Neural crest cell (in vitro differentiated cells): ENCODE measurements around the gene SMCO2. TPM values are rescaled to one million over a fixed set of nuclear protein-coding genes. Genes with fewer than 3 reads are reported as not detected.

Source experiments
- DNase-seq: peaks from one replicate; pipeline ENCODE4 v3.0.0; 2021; ENCODE audit warnings: low read depth, mixed read lengths, low spot score
- H3K27ac Mint-ChIP-seq: one replicate; pipeline ENCODE4 v1.8.0; 2021; ENCODE audit warnings: mild to moderate bottlenecking, mixed read lengths; ENCODE audit not compliant: unreplicated experiment
- H3K27me3 Mint-ChIP-seq: 2 replicates; pipeline ENCODE4 v1.8.0; 2021; ENCODE audit warnings: low read depth, mild to moderate bottlenecking, mixed read lengths
- H3K36me3 Mint-ChIP-seq: 2 replicates; pipeline ENCODE4 v1.8.0; 2021; ENCODE audit warnings: low read depth, mild to moderate bottlenecking, mixed read lengths
- H3K4me1 Mint-ChIP-seq: 2 replicates; pipeline ENCODE4 v1.8.0; 2021; ENCODE audit warnings: mixed read lengths
- H3K4me3 Mint-ChIP-seq: one replicate; pipeline ENCODE4 v1.8.0; 2021; ENCODE audit warnings: mild to moderate bottlenecking, mixed read lengths
- H3K9me3 Mint-ChIP-seq: 2 replicates; pipeline ENCODE4 v1.8.0; 2021; ENCODE audit warnings: mixed read lengths
- total RNA-seq: library from RNA; stranded (reverse); gene quantifications from 2 replicates; pipeline ENCODE4 v1.2.1, GENCODE V29; 2021
- TF ChIP-seq, protein P1 (sequence below): fragments of 200-600 bp; sonication (generic); conservative IDR thresholded peaks from 2 replicates; pipeline ENCODE4 v1.5.0; 2021; ENCODE audit warnings: antibody characterized with exemption, mild to moderate bottlenecking

The SMCO2 gene
- total RNA-seq, 1 donor from 2014 or later, result not detected

DNA sequence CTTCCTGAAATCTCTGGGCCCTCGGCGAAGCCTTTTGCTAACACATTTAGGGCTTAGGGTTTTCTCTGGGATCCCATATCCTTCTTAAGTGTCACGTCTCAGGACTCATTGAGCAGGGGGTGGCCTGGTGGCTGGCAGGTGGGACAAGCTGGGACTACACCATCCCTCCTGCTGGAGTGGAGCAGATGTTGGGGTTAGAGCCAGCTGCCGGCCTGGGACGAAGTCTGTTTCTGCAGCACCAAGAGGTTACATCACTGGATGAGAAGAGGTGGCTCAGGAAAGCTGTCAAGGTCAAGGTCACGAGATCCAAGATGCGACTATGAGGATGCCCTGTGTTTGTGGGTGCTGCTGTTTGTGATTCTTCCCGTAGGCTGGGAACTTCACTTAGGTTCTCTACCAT lies 16.3 kb downstream of the SMCO2 start:
- TF ChIP-seq, protein P1, sequence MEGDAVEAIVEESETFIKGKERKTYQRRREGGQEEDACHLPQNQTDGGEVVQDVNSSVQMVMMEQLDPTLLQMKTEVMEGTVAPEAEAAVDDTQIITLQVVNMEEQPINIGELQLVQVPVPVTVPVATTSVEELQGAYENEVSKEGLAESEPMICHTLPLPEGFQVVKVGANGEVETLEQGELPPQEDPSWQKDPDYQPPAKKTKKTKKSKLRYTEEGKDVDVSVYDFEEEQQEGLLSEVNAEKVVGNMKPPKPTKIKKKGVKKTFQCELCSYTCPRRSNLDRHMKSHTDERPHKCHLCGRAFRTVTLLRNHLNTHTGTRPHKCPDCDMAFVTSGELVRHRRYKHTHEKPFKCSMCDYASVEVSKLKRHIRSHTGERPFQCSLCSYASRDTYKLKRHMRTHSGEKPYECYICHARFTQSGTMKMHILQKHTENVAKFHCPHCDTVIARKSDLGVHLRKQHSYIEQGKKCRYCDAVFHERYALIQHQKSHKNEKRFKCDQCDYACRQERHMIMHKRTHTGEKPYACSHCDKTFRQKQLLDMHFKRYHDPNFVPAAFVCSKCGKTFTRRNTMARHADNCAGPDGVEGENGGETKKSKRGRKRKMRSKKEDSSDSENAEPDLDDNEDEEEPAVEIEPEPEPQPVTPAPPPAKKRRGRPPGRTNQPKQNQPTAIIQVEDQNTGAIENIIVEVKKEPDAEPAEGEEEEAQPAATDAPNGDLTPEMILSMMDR, result no peak
- Mint-ChIP-seq H3K4me3 (no peak overlapping the region), H3K36me3 (no peaks in the 10 kb centered on the region), H3K4me1 (peaks cover 4% of the 10 kb centered on the region), H3K27me3 (no peaks in the 10 kb centered on the region), H3K27ac (no peak overlapping the region), H3K9me3 (no peaks in the 10 kb centered on the region)
- DNase-seq, result no peak

DNA sequence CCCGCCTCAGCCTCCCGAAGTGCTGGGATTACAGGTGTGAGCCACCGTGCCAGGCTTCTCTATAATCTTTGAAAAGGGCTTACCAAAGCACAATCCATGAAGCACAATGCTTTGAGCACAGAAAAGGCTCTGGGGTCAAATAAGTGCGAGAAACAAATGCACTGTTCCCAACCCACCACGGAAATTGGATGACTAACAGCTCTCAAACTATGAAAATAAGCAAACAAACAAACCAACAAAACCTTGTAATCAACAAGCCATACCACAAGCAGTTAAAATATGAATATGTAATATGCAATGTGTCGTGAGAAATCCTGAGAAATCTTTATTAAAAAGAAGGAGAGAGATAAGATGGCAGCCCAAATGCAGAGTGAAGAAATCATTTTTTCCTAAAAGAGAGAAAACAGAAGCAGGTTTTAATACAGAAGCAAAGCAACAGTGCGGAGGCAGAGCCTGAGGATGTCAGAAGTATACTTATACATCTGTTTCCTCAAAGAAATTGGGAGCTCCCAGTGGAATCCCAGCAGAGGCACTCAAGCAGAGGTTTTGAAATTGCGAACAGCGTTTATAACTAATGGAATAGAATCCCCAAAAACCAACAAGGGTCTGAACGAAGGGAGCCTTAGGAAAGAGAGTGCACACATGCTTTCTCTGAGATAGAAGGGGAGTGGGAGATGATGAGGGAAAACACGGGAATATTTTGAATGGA lies 17.1 kb downstream of the SMCO2 start:
- H3K36me3 Mint-ChIP-seq, result no peaks in the 10 kb centered on the region

DNA sequence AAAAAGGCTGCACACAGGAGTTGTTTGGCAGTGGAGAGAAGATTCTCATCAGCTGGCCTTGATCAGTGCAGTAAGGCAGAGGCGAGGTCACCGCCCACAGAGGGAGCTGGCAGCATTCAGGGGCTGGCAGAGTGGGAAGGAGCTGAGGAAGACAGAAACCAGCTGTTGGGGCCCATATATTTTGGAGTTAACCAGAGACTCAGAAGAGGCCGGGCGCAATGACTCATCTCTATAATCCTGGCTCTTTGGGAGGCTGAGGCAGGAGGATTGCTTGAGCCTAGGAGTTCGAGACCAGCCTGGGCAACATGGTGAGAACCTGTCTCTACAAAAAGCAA lies 17.7 kb downstream of the SMCO2 start:
- H3K27me3 Mint-ChIP-seq, result no peaks in the 10 kb centered on the region
- no peak overlapping the region for H3K4me3 Mint-ChIP-seq
- TF ChIP-seq, protein P1, result no peak
- DNase-seq, result no peak
- H3K9me3 Mint-ChIP-seq, result no peaks in the 10 kb centered on the region
- H3K36me3 Mint-ChIP-seq, result no peaks in the 10 kb centered on the region
- H3K27ac Mint-ChIP-seq, result no peak overlapping the region
- H3K4me1 Mint-ChIP-seq, result peaks cover 5% of the 10 kb centered on the region

More for the DNA sequence above, 17.1 kb downstream of the SMCO2 start:
- no peak for DNase-seq
- Mint-ChIP-seq H3K9me3 (no peaks in the 10 kb centered on the region), H3K4me1 (peaks cover 4% of the 10 kb centered on the region), H3K4me3 (no peak overlapping the region), H3K27me3 (no peaks in the 10 kb centered on the region), H3K27ac (no peak overlapping the region)
- TF ChIP-seq, protein P1, result no peak

DNA sequence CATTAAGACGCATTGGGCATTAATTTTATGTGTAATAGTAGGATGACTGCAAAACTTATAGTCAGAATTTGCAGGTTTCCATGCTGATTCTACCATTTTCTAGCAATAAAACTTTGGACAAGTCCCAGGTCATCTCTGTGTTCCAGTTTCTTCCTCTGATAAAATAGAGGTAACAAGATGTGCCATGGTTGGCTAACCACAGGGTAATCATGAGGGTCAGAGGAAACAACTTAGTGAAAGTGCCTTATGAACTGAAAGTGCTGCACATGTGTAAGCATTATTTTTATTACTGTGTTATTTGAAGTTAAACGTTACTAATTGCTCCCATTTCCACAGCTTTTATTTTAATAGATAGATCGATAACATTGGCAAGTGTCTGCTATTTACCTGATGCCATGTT lies 21.1 kb downstream of the SMCO2 start:
- TF ChIP-seq, protein P1, result no peak
- H3K4me3 Mint-ChIP-seq, result no peak overlapping the region
- no peaks in the 10 kb centered on the region for H3K36me3 Mint-ChIP-seq
- no peak for DNase-seq
- no peak overlapping the region for H3K27ac Mint-ChIP-seq
- H3K27me3 Mint-ChIP-seq, result no peaks in the 10 kb centered on the region
- peaks cover 11% of the 10 kb centered on the region for H3K4me1 Mint-ChIP-seq
- H3K9me3 Mint-ChIP-seq, result peaks cover 2% of the 10 kb centered on the region

DNA sequence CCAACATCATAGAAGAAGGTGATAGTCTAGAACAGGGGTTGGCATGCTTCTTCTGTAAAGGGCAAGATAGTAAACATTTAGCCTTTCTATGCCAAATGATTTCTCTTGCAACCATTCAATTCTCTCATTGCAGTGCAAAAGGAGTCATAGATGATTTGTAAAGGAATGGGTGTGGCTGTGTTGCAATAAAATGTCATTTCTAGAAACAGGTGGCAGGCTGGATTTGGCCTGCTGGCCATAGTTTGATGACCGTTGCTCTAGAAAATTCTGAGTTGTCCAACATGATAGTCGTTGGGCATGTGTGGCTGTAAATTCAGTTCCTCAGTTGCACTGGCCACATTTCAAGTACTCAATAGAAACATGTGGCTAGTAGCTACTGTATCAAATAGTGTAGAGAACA lies 21.7 kb downstream of the SMCO2 start:
- Mint-ChIP-seq H3K36me3 (no peaks in the 10 kb centered on the region), H3K9me3 (peaks cover 2% of the 10 kb centered on the region), H3K27me3 (no peaks in the 10 kb centered on the region)

More for the DNA sequence above, 21.7 kb downstream of the SMCO2 start:
- no peak overlapping the region for H3K27ac Mint-ChIP-seq
- no peak overlapping the region for H3K4me3 Mint-ChIP-seq
- no peak for DNase-seq
- H3K4me1 Mint-ChIP-seq, result peaks cover 11% of the 10 kb centered on the region
- TF ChIP-seq, protein P1, result no peak
